ENCODE results near the gene FRS2.

GRCh38 chr12:69610126-69610525, 139.9 kb downstream of the FRS2 start:
- TF ChIP-seq CTCF (IDR thresholded peaks at IDR 0.05), result no peak
- TF ChIP-seq POLR2A (IDR thresholded peaks at IDR 0.05), result no peak

Data from ovary (tissue), 3 donors.